ENCODE results near the gene ENDOD1. TPM values are rescaled to one million over a fixed set of nuclear protein-coding genes. Genes with fewer than 3 reads are reported as not detected.

ENDOD1 gene, protein sequence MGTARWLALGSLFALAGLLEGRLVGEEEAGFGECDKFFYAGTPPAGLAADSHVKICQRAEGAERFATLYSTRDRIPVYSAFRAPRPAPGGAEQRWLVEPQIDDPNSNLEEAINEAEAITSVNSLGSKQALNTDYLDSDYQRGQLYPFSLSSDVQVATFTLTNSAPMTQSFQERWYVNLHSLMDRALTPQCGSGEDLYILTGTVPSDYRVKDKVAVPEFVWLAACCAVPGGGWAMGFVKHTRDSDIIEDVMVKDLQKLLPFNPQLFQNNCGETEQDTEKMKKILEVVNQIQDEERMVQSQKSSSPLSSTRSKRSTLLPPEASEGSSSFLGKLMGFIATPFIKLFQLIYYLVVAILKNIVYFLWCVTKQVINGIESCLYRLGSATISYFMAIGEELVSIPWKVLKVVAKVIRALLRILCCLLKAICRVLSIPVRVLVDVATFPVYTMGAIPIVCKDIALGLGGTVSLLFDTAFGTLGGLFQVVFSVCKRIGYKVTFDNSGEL
- total RNA-seq (10 to 100 TPM in 1 of 2 donors, 1 to 10 TPM in 1; 6.6 to 35.6 TPM), polyA plus RNA-seq (1 to 10 TPM; 2.2 to 5.1 TPM)

DNA sequence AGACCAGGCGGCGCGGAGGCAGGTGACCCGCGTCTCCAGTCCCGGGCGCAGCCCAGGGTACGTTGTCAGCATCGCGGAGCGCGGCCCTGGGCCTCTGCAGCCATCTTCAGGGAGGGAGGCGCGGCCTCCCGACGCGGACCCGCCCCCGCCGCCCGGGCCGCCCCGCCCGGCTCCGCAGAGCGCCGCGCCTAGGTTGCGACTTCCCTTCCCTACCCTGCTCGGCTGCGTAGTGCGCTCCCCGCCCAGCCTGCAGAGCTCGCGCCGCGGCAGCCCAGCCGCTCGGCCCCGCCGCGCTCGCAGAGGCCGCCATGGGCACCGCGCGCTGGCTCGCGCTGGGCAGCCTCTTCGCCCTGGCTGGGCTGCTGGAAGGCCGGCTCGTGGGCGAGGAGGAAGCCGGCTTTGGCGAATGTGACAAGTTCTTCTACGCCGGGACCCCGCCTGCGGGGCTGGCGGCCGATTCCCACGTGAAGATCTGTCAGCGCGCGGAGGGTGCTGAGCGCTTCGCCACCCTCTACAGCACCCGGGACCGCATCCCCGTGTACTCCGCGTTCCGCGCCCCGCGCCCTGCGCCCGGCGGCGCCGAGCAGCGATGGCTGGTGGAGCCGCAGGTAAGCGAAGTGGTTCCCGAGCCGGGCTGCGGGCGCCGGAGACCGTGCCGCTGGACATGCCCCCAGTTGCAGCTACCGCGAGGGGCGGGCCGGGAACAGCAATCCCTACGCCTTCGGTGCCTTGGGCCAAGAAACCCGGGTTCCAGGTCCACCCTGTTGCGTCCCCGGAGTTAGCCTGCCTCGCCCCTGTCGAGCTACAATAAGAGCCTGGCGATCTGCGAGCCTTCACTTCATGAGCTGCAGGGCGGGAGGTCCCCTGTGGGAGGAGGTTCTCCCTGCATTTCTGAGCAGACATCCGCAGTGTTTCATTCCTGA, at the start of gene ENDOD1:
Gene ENDOD1 (plus strand): TSS at position 227 of the 923 bp plus-strand sequence. CDS start 82 bp downstream, at position 309.
- Histone ChIP-seq H3K9me3 (ENCODE audit: control insufficient read depth in 4 of 4, low read length in 3 of 4) (no peaks in the 10 kb centered on the region), H3K4me1 (ENCODE audit: control insufficient read depth in 4 of 4, insufficient read depth in 4 of 4, low read length in 3 of 4) (peaks cover 2 to 18% (median 7%) of the 10 kb centered on the region in 4 donors), H3K27ac (ENCODE audit: low read depth in 1 of 2, low read length in 2 of 2) (peak within 1 kb of the TSS; percentile 85 to 87), H3K4me3 (ENCODE audit: low read depth in 1 of 3, low read length in 3 of 3) (peak within 1 kb of the TSS; percentile 72 to 88 (median 83)), H3K9ac (ENCODE audit: low read depth in 1 of 2, low read length in 2 of 2) (peak within 1 kb of the TSS; percentile 23 to 75), H3K27me3 (ENCODE audit: control insufficient read depth in 4 of 4, insufficient read depth in 4 of 4, low read length in 3 of 4) (no peaks in the 10 kb centered on the region), H3K36me3 (ENCODE audit: control insufficient read depth in 4 of 4, insufficient read depth in 3 of 4, low read depth in 1 of 4, low read length in 3 of 4) (no peaks in the 10 kb centered on the region)
- WGBS = under 1% methylated on average over 106 of the region's 106 CpGs
- peak in 1 of 2 donors; percentile 23 for TF ChIP-seq RAD21 (IDR thresholded peaks at IDR 0.05)
- TF ChIP-seq YY1 (IDR thresholded peaks at IDR 0.05) = peak; percentile 68
- no peak for TF ChIP-seq EGR1 (IDR thresholded peaks at IDR 0.05; ENCODE audit: low read depth in 2 of 2)
- DNase-seq (ENCODE audit: low spot score) = peak; percentile 87

DNA sequence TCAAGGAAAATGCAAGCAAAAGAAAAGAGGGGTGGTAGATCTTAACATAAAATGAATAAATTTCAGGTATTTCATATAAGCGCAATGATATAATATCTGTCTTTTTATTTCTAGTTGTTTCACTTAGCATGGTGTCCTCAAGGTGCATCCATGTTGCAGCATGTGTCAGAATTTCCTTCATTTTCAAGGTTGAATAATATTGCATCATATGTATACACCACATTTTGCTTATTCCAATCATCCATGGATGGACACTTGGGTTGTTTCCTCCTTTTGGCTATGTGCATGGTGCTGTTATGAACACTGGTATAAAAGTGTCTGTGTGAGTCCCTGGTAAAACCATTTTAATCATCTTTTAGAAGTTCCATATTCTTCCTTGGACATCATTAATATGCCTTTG, 47.4 kb upstream of the ENDOD1 start:
- TF ChIP-seq HNF4A (conservative IDR thresholded peaks at IDR 0.05) (no peak), TAF1 (conservative IDR thresholded peaks at IDR 0.05) (no peak), FOXA2 (IDR thresholded peaks at IDR 0.05) (no peak), SP1 (IDR thresholded peaks at IDR 0.05) (no peak), EGR1 (IDR thresholded peaks at IDR 0.05; ENCODE audit: low read depth in 2 of 2) (no peak), RXRA (IDR thresholded peaks at IDR 0.05) (no peak), RAD21 (IDR thresholded peaks at IDR 0.05) (no peak), HNF4G (IDR thresholded peaks at IDR 0.05) (no peak)
- TF ChIP-seq, protein P1, sequence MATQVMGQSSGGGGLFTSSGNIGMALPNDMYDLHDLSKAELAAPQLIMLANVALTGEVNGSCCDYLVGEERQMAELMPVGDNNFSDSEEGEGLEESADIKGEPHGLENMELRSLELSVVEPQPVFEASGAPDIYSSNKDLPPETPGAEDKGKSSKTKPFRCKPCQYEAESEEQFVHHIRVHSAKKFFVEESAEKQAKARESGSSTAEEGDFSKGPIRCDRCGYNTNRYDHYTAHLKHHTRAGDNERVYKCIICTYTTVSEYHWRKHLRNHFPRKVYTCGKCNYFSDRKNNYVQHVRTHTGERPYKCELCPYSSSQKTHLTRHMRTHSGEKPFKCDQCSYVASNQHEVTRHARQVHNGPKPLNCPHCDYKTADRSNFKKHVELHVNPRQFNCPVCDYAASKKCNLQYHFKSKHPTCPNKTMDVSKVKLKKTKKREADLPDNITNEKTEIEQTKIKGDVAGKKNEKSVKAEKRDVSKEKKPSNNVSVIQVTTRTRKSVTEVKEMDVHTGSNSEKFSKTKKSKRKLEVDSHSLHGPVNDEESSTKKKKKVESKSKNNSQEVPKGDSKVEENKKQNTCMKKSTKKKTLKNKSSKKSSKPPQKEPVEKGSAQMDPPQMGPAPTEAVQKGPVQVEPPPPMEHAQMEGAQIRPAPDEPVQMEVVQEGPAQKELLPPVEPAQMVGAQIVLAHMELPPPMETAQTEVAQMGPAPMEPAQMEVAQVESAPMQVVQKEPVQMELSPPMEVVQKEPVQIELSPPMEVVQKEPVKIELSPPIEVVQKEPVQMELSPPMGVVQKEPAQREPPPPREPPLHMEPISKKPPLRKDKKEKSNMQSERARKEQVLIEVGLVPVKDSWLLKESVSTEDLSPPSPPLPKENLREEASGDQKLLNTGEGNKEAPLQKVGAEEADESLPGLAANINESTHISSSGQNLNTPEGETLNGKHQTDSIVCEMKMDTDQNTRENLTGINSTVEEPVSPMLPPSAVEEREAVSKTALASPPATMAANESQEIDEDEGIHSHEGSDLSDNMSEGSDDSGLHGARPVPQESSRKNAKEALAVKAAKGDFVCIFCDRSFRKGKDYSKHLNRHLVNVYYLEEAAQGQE (IDR thresholded peaks at IDR 0.05) = no peak
- H3K27me3 ChIP-seq (ENCODE audit: control insufficient read depth in 4 of 4, insufficient read depth in 4 of 4, low read length in 3 of 4) = peaks cover 0 to 13% (median 2%) of the 10 kb centered on the region in 4 donors
- H3K4me1 ChIP-seq (ENCODE audit: control insufficient read depth in 4 of 4, insufficient read depth in 4 of 4, low read length in 3 of 4) = no peaks in the 10 kb centered on the region
- H3K36me3 ChIP-seq (ENCODE audit: control insufficient read depth in 4 of 4, insufficient read depth in 3 of 4, low read depth in 1 of 4, low read length in 3 of 4) = no peaks in the 10 kb centered on the region
- 96% methylated on average over 1 of the region's 1 CpG for WGBS
- no peak for DNase-seq (ENCODE audit: low spot score)
- H3K27ac ChIP-seq (ENCODE audit: low read depth in 1 of 2, low read length in 2 of 2) = no peak overlapping the region
- no peak overlapping the region for H3K4me3 ChIP-seq (ENCODE audit: low read depth in 1 of 3, low read length in 3 of 3)
- no peaks in the 10 kb centered on the region for H3K9me3 ChIP-seq (ENCODE audit: control insufficient read depth in 4 of 4, low read length in 3 of 4)
- no peak overlapping the region for H3K9ac ChIP-seq (ENCODE audit: low read depth in 1 of 2, low read length in 2 of 2)

DNA sequence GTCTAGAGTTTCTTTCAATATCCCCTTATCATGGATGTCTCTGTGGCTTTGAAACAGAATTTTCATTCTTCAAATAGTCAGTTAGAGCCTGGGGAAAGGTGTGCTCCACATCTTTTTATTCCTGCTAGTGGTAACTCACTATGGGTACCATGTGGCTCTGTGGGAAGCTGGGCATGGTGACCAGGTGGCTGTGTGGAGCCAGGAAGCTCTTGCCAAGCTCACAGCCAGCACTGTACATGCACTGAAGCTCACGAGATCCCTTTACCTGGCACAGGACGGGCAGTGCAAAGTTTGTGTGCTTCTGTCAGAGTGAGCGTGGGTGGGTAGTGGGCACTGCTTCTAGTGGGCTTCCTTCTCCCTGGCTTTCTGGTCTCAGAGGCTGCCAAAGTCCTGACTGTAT, 46.7 kb upstream of the ENDOD1 start:
- H3K27ac ChIP-seq (ENCODE audit: low read depth in 1 of 2, low read length in 2 of 2) = no peak overlapping the region
- H3K9me3 ChIP-seq (ENCODE audit: control insufficient read depth in 4 of 4, low read length in 3 of 4) = no peaks in the 10 kb centered on the region
- H3K4me3 ChIP-seq (ENCODE audit: low read depth in 1 of 3, low read length in 3 of 3) = no peak overlapping the region
- H3K9ac ChIP-seq (ENCODE audit: low read depth in 1 of 2, low read length in 2 of 2) = no peak overlapping the region
- H3K4me1 ChIP-seq (ENCODE audit: control insufficient read depth in 4 of 4, insufficient read depth in 4 of 4, low read length in 3 of 4) = no peaks in the 10 kb centered on the region
- H3K27me3 ChIP-seq (ENCODE audit: control insufficient read depth in 4 of 4, insufficient read depth in 4 of 4, low read length in 3 of 4) = peaks cover 0 to 13% (median 0%) of the 10 kb centered on the region in 4 donors
- TF ChIP-seq FOXA2 (IDR thresholded peaks at IDR 0.05) (no peak), HNF4G (IDR thresholded peaks at IDR 0.05) (no peak), NR2F2 (IDR thresholded peaks at IDR 0.05) (no peak), EGR1 (IDR thresholded peaks at IDR 0.05; ENCODE audit: low read depth in 2 of 2) (no peak)
- TF ChIP-seq, protein P2, sequence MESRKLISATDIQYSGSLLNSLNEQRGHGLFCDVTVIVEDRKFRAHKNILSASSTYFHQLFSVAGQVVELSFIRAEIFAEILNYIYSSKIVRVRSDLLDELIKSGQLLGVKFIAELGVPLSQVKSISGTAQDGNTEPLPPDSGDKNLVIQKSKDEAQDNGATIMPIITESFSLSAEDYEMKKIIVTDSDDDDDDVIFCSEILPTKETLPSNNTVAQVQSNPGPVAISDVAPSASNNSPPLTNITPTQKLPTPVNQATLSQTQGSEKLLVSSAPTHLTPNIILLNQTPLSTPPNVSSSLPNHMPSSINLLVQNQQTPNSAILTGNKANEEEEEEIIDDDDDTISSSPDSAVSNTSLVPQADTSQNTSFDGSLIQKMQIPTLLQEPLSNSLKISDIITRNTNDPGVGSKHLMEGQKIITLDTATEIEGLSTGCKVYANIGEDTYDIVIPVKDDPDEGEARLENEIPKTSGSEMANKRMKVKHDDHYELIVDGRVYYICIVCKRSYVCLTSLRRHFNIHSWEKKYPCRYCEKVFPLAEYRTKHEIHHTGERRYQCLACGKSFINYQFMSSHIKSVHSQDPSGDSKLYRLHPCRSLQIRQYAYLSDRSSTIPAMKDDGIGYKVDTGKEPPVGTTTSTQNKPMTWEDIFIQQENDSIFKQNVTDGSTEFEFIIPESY (IDR thresholded peaks at IDR 0.05) = no peak
- TF ChIP-seq, protein P3, sequence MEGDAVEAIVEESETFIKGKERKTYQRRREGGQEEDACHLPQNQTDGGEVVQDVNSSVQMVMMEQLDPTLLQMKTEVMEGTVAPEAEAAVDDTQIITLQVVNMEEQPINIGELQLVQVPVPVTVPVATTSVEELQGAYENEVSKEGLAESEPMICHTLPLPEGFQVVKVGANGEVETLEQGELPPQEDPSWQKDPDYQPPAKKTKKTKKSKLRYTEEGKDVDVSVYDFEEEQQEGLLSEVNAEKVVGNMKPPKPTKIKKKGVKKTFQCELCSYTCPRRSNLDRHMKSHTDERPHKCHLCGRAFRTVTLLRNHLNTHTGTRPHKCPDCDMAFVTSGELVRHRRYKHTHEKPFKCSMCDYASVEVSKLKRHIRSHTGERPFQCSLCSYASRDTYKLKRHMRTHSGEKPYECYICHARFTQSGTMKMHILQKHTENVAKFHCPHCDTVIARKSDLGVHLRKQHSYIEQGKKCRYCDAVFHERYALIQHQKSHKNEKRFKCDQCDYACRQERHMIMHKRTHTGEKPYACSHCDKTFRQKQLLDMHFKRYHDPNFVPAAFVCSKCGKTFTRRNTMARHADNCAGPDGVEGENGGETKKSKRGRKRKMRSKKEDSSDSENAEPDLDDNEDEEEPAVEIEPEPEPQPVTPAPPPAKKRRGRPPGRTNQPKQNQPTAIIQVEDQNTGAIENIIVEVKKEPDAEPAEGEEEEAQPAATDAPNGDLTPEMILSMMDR (IDR thresholded peaks at IDR 0.05; ENCODE audit: low read depth, low read length, missing input control) = no peak
- H3K36me3 ChIP-seq (ENCODE audit: control insufficient read depth in 4 of 4, insufficient read depth in 3 of 4, low read depth in 1 of 4, low read length in 3 of 4) = no peaks in the 10 kb centered on the region
- WGBS = 76% methylated on average over 3 of the region's 3 CpGs
- DNase-seq (ENCODE audit: low spot score) = no peak

Data from liver (tissue), 9 donors.